NT2/D1 (cell line): ENCODE results near the gene SYCE1.

Experiments used
- SUZ12 ChIP-seq: IDR thresholded peaks from 2 replicates; pipeline ENCODE4 v1.6.1; 2011; ENCODE audit not compliant: insufficient read length, insufficient read depth; ENCODE audit errors: extremely low read depth
- YY1 ChIP-seq: IDR thresholded peaks from 2 replicates; pipeline ENCODE4 v1.6.1; 2011; ENCODE audit not compliant: insufficient read length, insufficient read depth
- ZNF274 ChIP-seq: IDR thresholded peaks from 2 replicates; pipeline ENCODE4 v1.6.1; 2011; ENCODE audit warnings: mild to moderate bottlenecking, low read depth, low read length

DNA sequence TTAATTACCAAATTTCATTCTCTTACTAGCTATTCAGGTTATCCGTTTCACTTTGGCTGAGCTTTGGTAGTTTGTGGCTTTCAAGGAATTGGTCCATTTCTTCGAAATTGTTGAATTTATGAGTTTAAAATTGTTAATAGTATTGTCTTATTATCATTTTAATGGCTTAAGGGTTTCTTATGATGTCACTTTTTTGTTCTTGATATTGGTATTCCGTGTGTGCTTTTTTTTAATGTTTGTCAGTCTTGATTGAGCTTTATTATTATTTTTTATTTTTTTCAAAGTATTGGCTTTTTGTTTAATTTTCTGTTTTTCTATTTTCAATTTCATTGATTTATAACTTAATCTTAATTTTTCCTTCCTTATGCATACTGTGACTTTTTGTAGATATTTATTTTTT, 35.3 kb upstream of the SYCE1 start:
- TF ChIP-seq SUZ12: no peak
- no peak for TF ChIP-seq ZNF274
- no peak for TF ChIP-seq YY1
